ENCODE data around the gene GUCD1. TPM values are rescaled to one million over a fixed set of nuclear protein-coding genes. Genes with fewer than 3 reads are reported as not detected.

The GUCD1 gene
- polyA plus RNA-seq, 2 of the 4 experiments (the other 2 are of a cell fraction), result 37.1 to 43.5 TPM

- DNase-seq (ENCODE audit: low read depth in 1 of 2, low spot score in 1 of 2) (no peak), FAIRE-seq (no peak), ATAC-seq (no peak)
- Histone ChIP-seq H3K4me2 (no peak overlapping the region), H3K4me3 (no peak overlapping the region), H3K9me3 (no peaks in the 10 kb centered on the region), H3K27ac (no peak overlapping the region), H3K4me1 (peaks cover 4% of the 10 kb centered on the region; the same call in 1 of the 3 replicates)
- TF ChIP-seq JUNB (IDR thresholded peaks at IDR 0.05), result no peak
- no peak for TF ChIP-seq POLR2AphosphoS2 (conservative IDR thresholded peaks at IDR 0.05; ENCODE audit: low read length)
- TF ChIP-seq TP53 (CRISPR knock-in tag; IDR thresholded peaks at IDR 0.05), result no peak
- no peak for TF ChIP-seq CHD4 (IDR thresholded peaks at IDR 0.05; ENCODE audit: borderline replicate concordance)
- no peak for TF ChIP-seq HOXB13 (CRISPR knock-in tag; IDR thresholded peaks at IDR 0.05; ENCODE audit: low read depth)
- no peak for TF ChIP-seq RNF2 (IDR thresholded peaks at IDR 0.05; ENCODE audit: borderline replicate concordance, low read depth)
- no peak for TF ChIP-seq RAD21 (conservative IDR thresholded peaks at IDR 0.05 in 1 of 2, IDR thresholded peaks at IDR 0.05 in 1 of 2)
- TF ChIP-seq, protein P1, sequence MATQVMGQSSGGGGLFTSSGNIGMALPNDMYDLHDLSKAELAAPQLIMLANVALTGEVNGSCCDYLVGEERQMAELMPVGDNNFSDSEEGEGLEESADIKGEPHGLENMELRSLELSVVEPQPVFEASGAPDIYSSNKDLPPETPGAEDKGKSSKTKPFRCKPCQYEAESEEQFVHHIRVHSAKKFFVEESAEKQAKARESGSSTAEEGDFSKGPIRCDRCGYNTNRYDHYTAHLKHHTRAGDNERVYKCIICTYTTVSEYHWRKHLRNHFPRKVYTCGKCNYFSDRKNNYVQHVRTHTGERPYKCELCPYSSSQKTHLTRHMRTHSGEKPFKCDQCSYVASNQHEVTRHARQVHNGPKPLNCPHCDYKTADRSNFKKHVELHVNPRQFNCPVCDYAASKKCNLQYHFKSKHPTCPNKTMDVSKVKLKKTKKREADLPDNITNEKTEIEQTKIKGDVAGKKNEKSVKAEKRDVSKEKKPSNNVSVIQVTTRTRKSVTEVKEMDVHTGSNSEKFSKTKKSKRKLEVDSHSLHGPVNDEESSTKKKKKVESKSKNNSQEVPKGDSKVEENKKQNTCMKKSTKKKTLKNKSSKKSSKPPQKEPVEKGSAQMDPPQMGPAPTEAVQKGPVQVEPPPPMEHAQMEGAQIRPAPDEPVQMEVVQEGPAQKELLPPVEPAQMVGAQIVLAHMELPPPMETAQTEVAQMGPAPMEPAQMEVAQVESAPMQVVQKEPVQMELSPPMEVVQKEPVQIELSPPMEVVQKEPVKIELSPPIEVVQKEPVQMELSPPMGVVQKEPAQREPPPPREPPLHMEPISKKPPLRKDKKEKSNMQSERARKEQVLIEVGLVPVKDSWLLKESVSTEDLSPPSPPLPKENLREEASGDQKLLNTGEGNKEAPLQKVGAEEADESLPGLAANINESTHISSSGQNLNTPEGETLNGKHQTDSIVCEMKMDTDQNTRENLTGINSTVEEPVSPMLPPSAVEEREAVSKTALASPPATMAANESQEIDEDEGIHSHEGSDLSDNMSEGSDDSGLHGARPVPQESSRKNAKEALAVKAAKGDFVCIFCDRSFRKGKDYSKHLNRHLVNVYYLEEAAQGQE (IDR thresholded peaks at IDR 0.05), result no peak
- TF ChIP-seq ZC3H11A (IDR thresholded peaks at IDR 0.05), result no peak
- WGBS (ENCODE audit: missing lambda C conversion rate), result 92% methylated on average over 16 of the region's 16 CpGs
- CTCF ChIA-PET, result interaction anchor here (0.6 to 1.6 kb wide), 4 partner anchors 16 to 76 kb away, joined by 3 to 4 read pairs (median 3); partner anchors contain the start of gene ADORA2A
- POLR2A ChIA-PET, result no interaction called here
These were observed 54.6 kb downstream of the GUCD1 start for GRCh38 chr22:24500277-24500820.

DNA sequence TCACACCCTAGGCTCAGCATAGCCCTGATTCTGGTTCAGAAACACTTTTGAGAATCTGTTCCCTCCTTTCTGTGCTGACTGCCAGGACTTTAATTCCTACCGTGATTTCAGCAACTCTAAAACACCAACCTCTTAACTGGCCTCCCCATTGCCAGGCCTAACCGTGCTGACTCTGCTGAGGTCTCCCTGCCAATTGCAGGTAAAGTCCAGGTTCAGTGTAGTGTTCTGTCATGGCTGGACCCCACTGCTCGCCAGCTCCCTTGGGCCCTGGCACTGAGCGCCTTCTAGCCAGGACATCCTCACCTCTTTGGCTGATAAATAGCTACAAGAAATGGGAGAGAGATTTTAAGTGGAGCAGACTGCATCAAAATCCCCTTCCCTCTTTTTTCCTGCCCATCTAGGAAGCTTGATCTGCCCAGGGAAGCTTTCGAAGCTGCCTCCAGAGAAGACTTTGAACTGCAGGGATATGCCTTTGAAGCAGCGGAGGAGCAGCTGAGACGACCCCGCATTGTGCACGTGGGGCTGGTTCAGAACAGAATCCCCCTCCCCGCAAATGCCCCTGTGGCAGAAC, 55.1 kb downstream of the GUCD1 start:
- FAIRE-seq (no peak), DNase-seq (ENCODE audit: low read depth in 1 of 2, low spot score in 1 of 2) (no peak)

GRCh38 chr22:24498824-24499223, 56.1 kb downstream of the GUCD1 start:
- CTCF ChIA-PET, result interaction anchor here (0.6 to 1.3 kb wide), 4 partner anchors 13 to 27 kb away, joined by 3 to 6 read pairs (median 4); no protein-coding TSS in a partner anchor
- no peak for ATAC-seq
- no peak for FAIRE-seq
- Histone ChIP-seq H3K9me3 (no peaks in the 10 kb centered on the region), H3K27ac (no peak overlapping the region), H3K4me3 (no peak overlapping the region), H3K4me1 (no peaks in the 10 kb centered on the region), H3K4me2 (no peak overlapping the region)
- no peak for TF ChIP-seq CBX8 (IDR thresholded peaks at IDR 0.05)
- no peak for TF ChIP-seq ZNF302 (CRISPR knock-in tag; IDR thresholded peaks at IDR 0.05)
- TF ChIP-seq HOXB13 (CRISPR knock-in tag; IDR thresholded peaks at IDR 0.05; ENCODE audit: low read depth), result no peak
- TF ChIP-seq HOXA7 (CRISPR knock-in tag; IDR thresholded peaks at IDR 0.05), result no peak
- no peak for TF ChIP-seq HOXB5 (CRISPR knock-in tag; IDR thresholded peaks at IDR 0.05)
- no peak for TF ChIP-seq HEYL (CRISPR knock-in tag; IDR thresholded peaks at IDR 0.05)
- TF ChIP-seq SREBF2 (IDR thresholded peaks at IDR 0.05), result no peak
- TF ChIP-seq MYC (IDR thresholded peaks at IDR 0.05; ENCODE audit: borderline replicate concordance, low read length), result no peak
- no peak for TF ChIP-seq MAZ (IDR thresholded peaks at IDR 0.05; ENCODE audit: borderline replicate concordance, low read depth, low read length)
- WGBS (ENCODE audit: missing lambda C conversion rate), result 78% methylated on average over 11 of the region's 11 CpGs
- no peak for DNase-seq (ENCODE audit: low read depth in 1 of 2, low spot score in 1 of 2)
- POLR2A ChIA-PET, result no interaction called here

More for the DNA sequence above, 55.1 kb downstream of the GUCD1 start:
- Histone ChIP-seq H3K27ac (no peak overlapping the region), H3K9me3 (no peaks in the 10 kb centered on the region), H3K4me1 (no peaks in the 10 kb centered on the region), H3K4me2 (no peak overlapping the region), H3K4me3 (no peak overlapping the region)
- ChIA-PET POLR2A (no interaction called here), CTCF (interaction anchor here (0.6 to 1.6 kb wide), 5 partner anchors 16 to 76 kb away, joined by 3 to 4 read pairs (median 3); partner anchors contain the start of gene ADORA2A)
- TF ChIP-seq NPAS2 (CRISPR knock-in tag; IDR thresholded peaks at IDR 0.05; ENCODE audit: borderline replicate concordance) (no peak), RNF2 (IDR thresholded peaks at IDR 0.05; ENCODE audit: borderline replicate concordance, low read depth) (no peak), FOSL2 (IDR thresholded peaks at IDR 0.05) (no peak), FOSL2 (CRISPR knock-in tag; IDR thresholded peaks at IDR 0.05) (no peak)
- ATAC-seq, result no peak
- WGBS (ENCODE audit: missing lambda C conversion rate), result 84% methylated on average over 8 of the region's 10 CpGs
